Neural cell (in vitro differentiated cells): ENCODE results near the gene MAVS.

ENCODE experiments used
- EP300 ChIP-seq: fragments of 450-650 bp; conservative IDR thresholded peaks from 2 replicates; pipeline ENCODE4 v1.6.1; 2014; ENCODE audit warnings: antibody characterized with exemption, mild to moderate bottlenecking, moderate library complexity; ENCODE audit not compliant: poor library complexity, severe bottlenecking
- EZH2 ChIP-seq: fragments of 200-600, 300-800 bp; shearing (Covaris generic), sonication (generic); IDR thresholded peaks from 2 replicates; pipeline ENCODE4 v1.6.1; 2014; ENCODE audit warnings: antibody characterized with exemption, low read length, borderline replicate concordance, mild to moderate bottlenecking; ENCODE audit not compliant: insufficient read depth, poor library complexity, severe bottlenecking
- POLR2AphosphoS5 ChIP-seq: IDR thresholded peaks from 2 replicates; pipeline ENCODE4 v1.6.1; 2012
- SMC3 ChIP-seq: fragments of 450-650 bp; conservative IDR thresholded peaks from 2 replicates; pipeline ENCODE4 v1.6.1; 2014; ENCODE audit warnings: antibody characterized with exemption, mild to moderate bottlenecking, moderate library complexity; ENCODE audit not compliant: poor library complexity
- TF ChIP-seq, protein P1 (sequence below): fragments of 450-650 bp; IDR thresholded peaks from 2 replicates; pipeline ENCODE4 v1.5.1; 2014; ENCODE audit warnings: antibody characterized with exemption, mild to moderate bottlenecking, moderate library complexity; ENCODE audit not compliant: poor library complexity, severe bottlenecking

GRCh38 chr20:3846378-3846739 lies 275 bp upstream of the MAVS start:
- TF ChIP-seq, protein P1, sequence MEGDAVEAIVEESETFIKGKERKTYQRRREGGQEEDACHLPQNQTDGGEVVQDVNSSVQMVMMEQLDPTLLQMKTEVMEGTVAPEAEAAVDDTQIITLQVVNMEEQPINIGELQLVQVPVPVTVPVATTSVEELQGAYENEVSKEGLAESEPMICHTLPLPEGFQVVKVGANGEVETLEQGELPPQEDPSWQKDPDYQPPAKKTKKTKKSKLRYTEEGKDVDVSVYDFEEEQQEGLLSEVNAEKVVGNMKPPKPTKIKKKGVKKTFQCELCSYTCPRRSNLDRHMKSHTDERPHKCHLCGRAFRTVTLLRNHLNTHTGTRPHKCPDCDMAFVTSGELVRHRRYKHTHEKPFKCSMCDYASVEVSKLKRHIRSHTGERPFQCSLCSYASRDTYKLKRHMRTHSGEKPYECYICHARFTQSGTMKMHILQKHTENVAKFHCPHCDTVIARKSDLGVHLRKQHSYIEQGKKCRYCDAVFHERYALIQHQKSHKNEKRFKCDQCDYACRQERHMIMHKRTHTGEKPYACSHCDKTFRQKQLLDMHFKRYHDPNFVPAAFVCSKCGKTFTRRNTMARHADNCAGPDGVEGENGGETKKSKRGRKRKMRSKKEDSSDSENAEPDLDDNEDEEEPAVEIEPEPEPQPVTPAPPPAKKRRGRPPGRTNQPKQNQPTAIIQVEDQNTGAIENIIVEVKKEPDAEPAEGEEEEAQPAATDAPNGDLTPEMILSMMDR: no peak
- TF ChIP-seq EP300 (no peak), POLR2AphosphoS5 (no peak), EZH2 (no peak), SMC3 (no peak)
